K562 (cell line): Measurements from ENCODE around the gene AGO1. TPM values are rescaled to one million over a fixed set of nuclear protein-coding genes. Genes with fewer than 3 reads are reported as not detected.

Experiments
- AFF4 ChIP-seq: sonication (generic); formaldehyde crosslinking; IDR thresholded peaks from 2 replicates; pipeline ENCODE4 v1.8.0; 2023; ENCODE audit warnings: mild to moderate bottlenecking, missing genetic modification reagents
- CBFA2T3 ChIP-seq: fragments of 450-650 bp; IDR thresholded peaks from 2 replicates; pipeline ENCODE4 v1.6.1; 2017
- CSDE1 ChIP-seq, 2 experiments: fragments of 450-650 bp; IDR thresholded peaks; 2 replicates each; pipeline ENCODE4 v1.6.1; 2016; ENCODE audit warnings: mild to moderate bottlenecking in 1 of 2
- ILF3 ChIP-seq: fragments of 450-650 bp; IDR thresholded peaks from 2 replicates; pipeline ENCODE4 v1.6.1; 2018; ENCODE audit warnings: antibody characterized with exemption, mild to moderate bottlenecking, moderate library complexity, borderline replicate concordance
- SIX5 ChIP-seq, 2 experiments: IDR thresholded peaks; 2 replicates each; pipeline ENCODE4 v1.6.1; 2011; ENCODE audit warnings: low read length in 2 of 2, borderline replicate concordance in 1 of 2, low read depth in 1 of 2, mild to moderate bottlenecking in 1 of 2, moderate library complexity in 1 of 2; ENCODE audit not compliant: insufficient read depth in 1 of 2
- SMAD4 ChIP-seq: fragments of 250-450 bp; sonication (Bioruptor Pico); conservative IDR thresholded peaks from 2 replicates; pipeline ENCODE4 v1.8.0; 2021; ENCODE audit warnings: inconsistent platforms, mild to moderate bottlenecking, moderate library complexity
- SREBF2 ChIP-seq: sonication (generic); formaldehyde crosslinking; IDR thresholded peaks from 2 replicates; pipeline ENCODE4 v1.4.0; 2020; ENCODE audit warnings: mild to moderate bottlenecking, missing genetic modification reagents
- THAP7 ChIP-seq: fragments of 250-450 bp; sonication (Bioruptor Pico); IDR thresholded peaks from 2 replicates; pipeline ENCODE4 v1.5.0; 2021
- UBTF ChIP-seq, 2 experiments: IDR thresholded peaks; 2 replicates each; pipeline ENCODE4 v1.6.1; 2012; ENCODE audit warnings: improper control_type of control experiment in 2 of 2, low read depth in 2 of 2, low read length in 2 of 2, borderline replicate concordance in 1 of 2
- ZNF133 ChIP-seq: fragments of 250-450 bp; sonication (Bioruptor Pico); IDR thresholded peaks from 2 replicates; pipeline ENCODE4 v1.4.0; 2020; ENCODE audit warnings: mild to moderate bottlenecking
- ZNF146 ChIP-seq: IDR thresholded peaks from one replicate; pipeline ENCODE4 v1.6.1; 2018; ENCODE audit warnings: missing compliant biosample characterization; ENCODE audit not compliant: unreplicated experiment
- ZNF175 ChIP-seq: fragments of 200-800 bp; sonication (Bioruptor generic); IDR thresholded peaks from 2 replicates; pipeline ENCODE4 v1.6.1; 2016; ENCODE audit warnings: low read depth, mild to moderate bottlenecking, missing genetic modification characterization, missing compliant biosample characterization
- ZNF184 ChIP-seq: sonication (generic); formaldehyde crosslinking; IDR thresholded peaks from 2 replicates; pipeline ENCODE4 v1.5.0; 2020; ENCODE audit warnings: missing genetic modification reagents
- ZNF639 ChIP-seq, 2 experiments: fragments of 200-800 bp in 1 of 2; sonication (Bioruptor generic) in 1 of 2; sonication (generic) in 1 of 2; formaldehyde crosslinking in 1 of 2; IDR thresholded peaks in 1 of 2; conservative IDR thresholded peaks in 1 of 2; 2 replicates each; pipeline versions ENCODE4 v1.5.0 to v1.6.1; 2016 to 2020; ENCODE audit warnings: missing compliant biosample characterization in 1 of 2, missing genetic modification characterization in 1 of 2, missing genetic modification reagents in 1 of 2
- polyA plus RNA-seq, 8 experiments: library from polyadenylated mRNA; depleted of rRNA in 4 of 8; stranded (reverse) in 5 of 8; unstranded in 3 of 8; fragments of >200 nt; fragmentation: Nextera tagmentation in 2 of 8; fragmentation: Illumina TruSeq in 1 of 8; extraction: Ambion mirVana in 2 of 8; extraction: Trizol in 1 of 8; gene quantifications; 2 replicates each; pipeline versions ENCODE4 v1.2.1 to v1.2.3, GENCODE V29; 2011 to 2014; ENCODE audit warnings: inconsistent platforms in 1 of 8, missing spikeins in 1 of 8
- total RNA-seq, 7 experiments: library from RNA; depleted of rRNA in 6 of 7; stranded (reverse); fragments of >200 nt in 6 of 7; fragmentation: Illumina TruSeq in 2 of 7; extraction: Trizol in 2 of 7; gene quantifications; 2 replicates each; pipeline versions ENCODE4 v1.2.1 to v1.2.3, GENCODE V29; 2011 to 2021; ENCODE audit warnings: low replicate concordance in 1 of 7

The AGO1 gene
- total and polyA plus RNA-seq, 9 of the 15 experiments (the other 6 are each of a cell fraction or from before 2014, with no cell fraction given) = 7.3 to 64.2 (median 26.0) TPM

- TF ChIP-seq UBTF (IDR thresholded peaks at IDR 0.05; ENCODE audit: borderline replicate concordance in 1 of 2, low read depth in 2 of 2, low read length in 2 of 2) (peak; percentile 97 to 98), ZNF639 (CRISPR knock-in tag; conservative IDR thresholded peaks at IDR 0.05 in 1 of 2, IDR thresholded peaks at IDR 0.05 in 1 of 2) (peak in 1 of 2 experiments; percentile 98; a peak in 2 of 4 replicates), AFF4 (no peak; the same call in 1 of the 2 replicates), CBFA2T3 (no peak), SMAD4 (CRISPR knock-in tag) (peak; percentile 91), ZNF175 (CRISPR knock-in tag) (no peak; the same call in 1 of the 2 replicates), SIX5 (IDR thresholded peaks at IDR 0.05; ENCODE audit: borderline replicate concordance in 1 of 2, insufficient read depth in 1 of 2, low read depth in 1 of 2, low read length in 2 of 2) (peak; percentile 28 to 58; a peak in 3 of 4 replicates), THAP7 (CRISPR knock-in tag) (peak; percentile 92), ILF3 (peak; percentile 80; the same call in 1 of the 2 replicates), SREBF2 (no peak), CSDE1 (IDR thresholded peaks at IDR 0.05) (no peak), ZNF133 (no peak), ZNF184 (CRISPR knock-in tag) (no peak), ZNF146 (CRISPR knock-in tag) (no peak)
Observed at GRCh38 chr1:35930593-35931445, 47.8 kb downstream of the AGO1 start, which contains the start of gene AGO3 (continued).
